ENCODE data around the gene GRK6.

The GRK6 gene

DNA sequence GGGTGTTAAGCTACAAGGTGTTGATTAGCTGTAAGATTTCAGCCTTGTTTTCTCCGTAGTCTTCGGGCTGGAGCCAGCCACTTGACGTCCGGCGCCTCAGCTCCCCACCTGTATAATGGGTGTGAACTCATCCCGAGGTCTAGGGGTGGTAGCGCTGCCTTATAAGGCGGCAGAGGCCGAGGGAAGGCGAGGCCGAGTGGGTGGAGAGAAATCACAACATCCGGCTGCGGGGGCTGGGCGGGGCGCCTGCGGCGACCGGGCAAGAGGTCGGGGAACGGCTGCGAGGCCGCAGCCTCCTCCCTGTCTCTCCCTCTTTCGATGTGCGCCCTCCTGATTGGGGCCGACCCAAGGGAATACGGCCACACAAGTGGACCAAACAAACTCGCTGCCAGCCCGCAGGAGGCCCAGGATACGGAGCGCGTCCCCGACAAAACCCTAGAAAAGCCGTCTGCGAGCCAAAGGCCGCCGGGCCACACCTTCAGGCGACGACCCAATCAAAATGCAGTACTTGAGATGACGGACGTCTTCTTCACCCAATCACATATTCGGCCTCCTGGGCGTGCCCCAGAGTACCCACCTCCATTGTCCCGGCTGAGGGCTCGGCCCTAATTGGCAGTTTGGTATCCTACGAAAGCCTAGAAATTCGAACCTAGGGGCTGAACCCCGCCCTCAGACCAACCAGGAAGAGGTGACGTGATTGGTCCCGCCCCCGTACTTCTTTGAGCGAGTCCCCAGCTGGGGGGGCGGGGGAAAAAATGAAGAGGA lies 493 bp upstream of the GRK6 start:
- DNase-seq (ENCODE audit: low read depth in 2 of 2) = peak; percentile 98 to 99

- no peak for DNase-seq (ENCODE audit: low read depth in 2 of 2)
Measured at GRCh38 chr5:177427211-177427822, 841 bp downstream of the GRK6 start.

- DNase-seq (ENCODE audit: low read depth in 2 of 2) = no peak
Measured at GRCh38 chr5:177427919-177428573, 1.6 kb downstream of the GRK6 start.

DNA sequence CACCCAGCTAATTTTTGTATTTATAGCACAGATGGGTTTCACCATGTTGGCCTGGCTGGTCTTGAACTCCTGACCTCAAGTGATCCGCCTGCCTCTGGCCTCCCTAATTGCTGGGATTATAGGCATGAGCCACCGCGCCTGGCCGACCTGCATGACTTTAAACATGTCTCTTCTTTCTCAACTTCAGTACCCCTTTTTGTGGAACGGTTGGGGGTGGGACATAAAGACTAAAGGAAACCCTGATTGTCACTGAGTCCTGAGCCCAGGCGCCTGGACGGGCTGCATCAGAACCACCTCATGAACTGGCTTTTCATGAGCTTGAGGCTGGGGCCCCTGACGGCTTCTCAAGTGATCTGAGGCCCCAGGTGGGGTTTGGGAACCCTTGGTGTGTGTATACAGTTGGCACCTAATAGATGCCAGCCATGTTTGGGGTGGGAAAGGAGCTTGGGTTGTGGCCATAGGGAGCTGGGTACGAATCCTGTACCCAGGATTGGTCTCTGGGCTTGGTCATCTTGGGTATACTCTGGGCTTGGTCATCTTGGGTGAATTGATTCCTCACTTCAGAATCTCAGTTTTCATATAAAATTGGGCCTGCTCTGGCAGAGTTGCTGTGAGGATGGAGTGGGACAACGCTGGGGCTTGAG lies 2.2 kb downstream of the GRK6 start:
- no peak for DNase-seq (ENCODE audit: low read depth in 2 of 2)

GRCh38 chr5:177429248-177430040 lies 3.0 kb downstream of the GRK6 start:
- DNase-seq (ENCODE audit: low read depth in 2 of 2) = peak; percentile 78 to 85

DNA sequence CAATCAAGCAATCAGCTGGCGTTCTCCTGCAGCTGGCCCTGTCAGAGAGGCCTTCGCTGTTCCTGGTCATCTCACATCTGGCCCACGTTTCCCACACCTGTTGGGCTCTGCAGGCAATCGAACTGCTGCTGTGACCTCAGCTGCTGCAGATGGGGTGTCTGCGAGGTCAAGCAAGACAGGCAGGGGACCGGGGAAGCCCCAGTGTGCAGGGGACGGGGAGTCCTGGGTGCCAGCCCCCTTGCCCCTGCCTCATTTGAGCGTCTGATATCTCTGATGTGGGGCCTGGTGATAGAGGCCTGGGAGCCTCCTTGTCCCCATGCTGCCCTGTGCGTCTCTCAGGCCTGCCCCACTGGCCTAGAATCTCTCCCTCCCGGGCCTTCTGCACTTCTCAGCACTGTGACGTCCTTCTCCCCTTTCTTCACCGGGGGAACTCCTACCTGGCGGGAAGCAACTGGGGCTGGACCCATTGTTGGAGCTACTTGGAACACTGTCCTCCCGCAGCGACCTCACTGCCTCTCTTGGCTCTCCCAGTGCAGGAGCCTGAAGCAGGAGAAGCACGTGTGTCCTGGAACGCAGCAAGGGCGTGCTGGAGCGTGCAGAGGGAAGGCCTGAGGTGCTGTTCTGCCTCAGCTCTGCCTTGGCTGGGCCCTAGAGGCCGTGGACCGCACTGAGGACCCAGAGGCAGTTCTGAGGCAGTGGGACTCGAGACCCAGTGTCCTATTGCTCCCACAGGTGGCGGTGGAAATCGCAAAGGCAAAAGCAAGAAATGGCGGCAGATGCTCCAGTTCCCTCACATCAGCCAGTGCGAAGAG lies 3.9 kb downstream of the GRK6 start:
- DNase-seq (ENCODE audit: low read depth in 2 of 2) = no peak

DNA sequence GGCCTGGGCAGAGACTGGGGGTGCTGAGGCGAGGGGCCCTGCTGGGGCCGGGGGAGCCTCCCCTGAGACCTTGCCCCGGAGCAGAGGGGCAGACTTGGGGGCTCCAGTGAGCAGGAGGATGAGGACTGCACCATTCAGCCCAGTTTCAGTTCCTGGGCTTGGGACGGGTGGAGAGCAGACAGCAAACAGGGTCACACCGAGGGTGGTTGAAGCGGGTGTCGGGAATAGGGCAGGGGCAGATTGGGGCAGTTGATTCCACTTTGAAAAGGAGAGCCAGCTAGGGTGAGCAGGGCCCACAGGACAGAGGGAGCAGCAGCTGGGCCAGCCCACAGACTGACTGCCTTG lies 4.5 kb downstream of the GRK6 start:
- DNase-seq (ENCODE audit: low read depth in 2 of 2) = no peak

GRCh38 chr5:177431317-177432142 lies 5.1 kb downstream of the GRK6 start:
- DNase-seq (ENCODE audit: low read depth in 2 of 2) = peak; percentile 64 to 78

- peak in 1 of 2 donors; percentile 60 for DNase-seq (ENCODE audit: low read depth in 2 of 2)
Measured at GRCh38 chr5:177432143-177432838, 5.8 kb downstream of the GRK6 start.

DNA sequence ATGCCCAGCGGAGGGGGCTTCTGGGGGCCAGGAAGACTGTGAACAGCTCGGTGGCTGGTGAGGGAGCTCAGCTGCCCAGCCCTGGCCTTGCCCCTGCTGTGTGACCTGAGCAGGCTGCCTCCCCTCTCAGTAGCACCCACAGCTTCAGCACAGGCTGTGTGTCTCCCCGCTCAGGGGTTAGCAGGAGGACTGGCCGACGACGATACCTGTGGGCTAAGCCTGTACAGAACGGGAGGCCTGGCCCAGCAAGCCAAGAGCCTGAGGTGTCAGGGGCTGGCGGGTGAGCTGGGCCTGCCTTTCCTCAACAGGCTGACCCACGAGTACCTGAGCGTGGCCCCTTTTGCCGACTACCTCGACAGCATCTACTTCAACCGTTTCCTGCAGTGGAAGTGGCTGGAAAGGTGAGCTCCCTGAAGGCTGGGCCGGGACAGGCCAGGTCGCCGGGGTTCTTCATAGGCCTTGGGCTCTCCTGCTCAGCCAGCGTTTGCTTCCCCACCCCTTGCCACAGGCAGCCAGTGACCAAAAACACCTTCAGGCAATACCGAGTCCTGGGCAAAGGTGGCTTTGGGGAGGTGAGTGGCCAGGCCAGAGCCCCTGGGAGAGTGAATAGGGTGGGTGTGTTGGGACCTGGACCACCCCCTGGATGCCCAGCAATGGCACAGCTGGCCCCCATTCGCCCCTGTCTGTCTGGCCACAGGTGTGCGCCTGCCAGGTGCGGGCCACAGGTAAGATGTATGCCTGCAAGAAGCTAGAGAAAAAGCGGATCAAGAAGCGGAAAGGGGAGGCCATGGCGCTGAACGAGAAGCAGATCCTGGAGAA lies 6.6 kb downstream of the GRK6 start:
- DNase-seq (ENCODE audit: low read depth in 2 of 2) = no peak

DNA sequence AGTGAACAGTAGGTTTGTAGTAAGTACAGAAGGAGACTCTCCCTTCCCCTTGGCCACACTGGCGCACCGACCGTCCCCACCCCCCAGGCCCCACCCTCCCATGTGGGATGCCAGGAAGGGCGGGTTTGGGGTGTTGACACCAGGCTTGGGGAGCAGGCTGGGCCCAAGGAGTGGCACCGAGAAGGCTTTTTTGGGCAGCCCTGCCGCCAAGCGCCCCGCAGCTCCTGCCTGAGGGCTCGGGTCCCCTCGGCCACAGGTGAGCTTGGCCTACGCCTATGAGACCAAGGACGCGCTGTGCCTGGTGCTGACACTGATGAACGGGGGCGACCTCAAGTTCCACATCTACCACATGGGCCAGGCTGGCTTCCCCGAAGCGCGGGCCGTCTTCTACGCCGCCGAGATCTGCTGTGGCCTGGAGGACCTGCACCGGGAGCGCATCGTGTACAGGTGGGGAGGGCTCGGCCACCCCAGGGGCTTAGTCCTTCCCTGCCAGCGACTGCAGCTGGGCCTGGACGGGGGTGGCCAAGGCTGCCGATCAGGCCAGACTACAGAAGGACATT lies 7.3 kb downstream of the GRK6 start:
- no peak for DNase-seq (ENCODE audit: low read depth in 2 of 2)

DNA sequence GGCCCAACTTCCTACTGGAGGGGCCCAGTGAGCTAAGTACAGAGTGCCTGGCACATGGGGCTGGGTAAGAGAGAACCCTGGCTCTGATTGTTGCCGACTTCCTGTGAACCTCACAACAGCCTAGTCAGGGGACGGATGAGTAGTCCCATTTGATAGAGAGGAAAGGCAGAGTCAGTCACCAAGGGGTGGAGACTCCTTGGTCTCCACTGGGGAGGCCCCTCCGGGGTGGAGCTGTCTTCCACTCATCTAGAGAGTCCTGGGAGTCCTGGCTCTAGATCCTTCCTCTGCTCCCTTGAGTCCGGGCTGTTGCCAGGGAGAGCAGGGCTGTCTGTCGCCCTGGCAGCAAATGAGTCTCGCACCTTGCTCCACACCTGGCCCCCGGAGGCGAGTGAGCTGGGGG lies 8.0 kb downstream of the GRK6 start:
- DNase-seq (ENCODE audit: low read depth in 2 of 2) = peak in 1 of 2 donors; percentile 53

DNA sequence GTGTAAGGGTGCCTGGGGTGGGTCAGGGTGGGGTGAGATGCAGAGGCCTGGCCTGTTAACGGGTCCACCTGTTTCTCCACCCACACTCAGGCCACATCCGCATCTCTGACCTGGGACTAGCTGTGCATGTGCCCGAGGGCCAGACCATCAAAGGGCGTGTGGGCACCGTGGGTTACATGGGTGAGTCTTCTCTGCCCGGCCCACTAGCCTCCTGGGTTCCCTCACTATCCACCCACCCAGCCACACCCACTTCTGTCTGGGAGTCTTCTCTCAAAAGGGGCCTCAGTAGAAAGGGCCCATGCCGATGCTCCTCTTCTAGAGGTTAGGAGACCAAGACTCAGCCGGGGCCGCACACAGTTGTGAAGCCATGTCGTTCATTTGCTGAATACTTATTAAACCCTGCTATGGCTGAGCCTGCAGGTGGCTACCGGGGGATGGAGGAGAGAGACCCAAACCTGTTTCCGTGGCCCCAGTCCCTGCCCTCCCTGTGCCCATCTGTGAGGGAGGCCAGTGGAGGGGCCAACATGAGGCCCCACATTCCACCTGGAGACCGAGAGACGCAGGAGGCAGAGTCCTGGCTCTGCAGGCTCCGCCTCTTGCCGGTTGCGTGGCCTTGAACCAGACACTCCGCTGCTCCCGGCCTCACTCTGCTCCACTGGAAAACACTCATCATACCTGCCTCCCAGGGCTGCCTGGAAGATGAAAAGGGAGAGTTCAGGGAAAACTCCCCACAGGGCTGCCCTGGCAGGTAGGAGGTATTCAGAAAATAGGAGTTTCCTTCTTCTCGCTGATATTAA lies 8.7 kb downstream of the GRK6 start:
- no peak for DNase-seq (ENCODE audit: low read depth in 2 of 2)

DNA sequence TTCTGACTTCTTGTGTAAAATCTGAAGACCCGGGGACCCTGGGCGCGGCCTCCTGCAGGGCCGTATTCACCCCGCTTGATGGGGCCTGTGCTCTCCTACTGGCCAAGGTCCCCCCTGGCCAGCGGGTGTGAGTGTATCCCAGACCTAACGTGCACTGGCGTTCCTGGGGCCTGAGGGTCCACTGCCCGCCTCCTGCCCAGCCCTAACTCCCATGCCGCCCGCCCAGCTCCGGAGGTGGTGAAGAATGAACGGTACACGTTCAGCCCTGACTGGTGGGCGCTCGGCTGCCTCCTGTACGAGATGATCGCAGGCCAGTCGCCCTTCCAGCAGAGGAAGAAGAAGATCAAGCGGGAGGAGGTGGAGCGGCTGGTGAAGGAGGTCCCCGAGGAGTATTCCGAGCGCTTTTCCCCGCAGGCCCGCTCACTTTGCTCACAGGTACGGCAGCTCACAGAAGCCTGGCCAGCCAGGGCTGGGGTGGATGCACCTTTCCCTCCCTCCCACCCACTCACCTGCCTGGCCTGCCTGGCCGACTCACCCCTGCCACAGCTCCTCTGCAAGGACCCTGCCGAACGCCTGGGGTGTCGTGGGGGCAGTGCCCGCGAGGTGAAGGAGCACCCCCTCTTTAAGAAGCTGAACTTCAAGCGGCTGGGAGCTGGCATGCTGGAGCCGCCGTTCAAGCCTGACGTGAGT lies 9.5 kb downstream of the GRK6 start:
- DNase-seq (ENCODE audit: low read depth in 2 of 2) = no peak

DNA sequence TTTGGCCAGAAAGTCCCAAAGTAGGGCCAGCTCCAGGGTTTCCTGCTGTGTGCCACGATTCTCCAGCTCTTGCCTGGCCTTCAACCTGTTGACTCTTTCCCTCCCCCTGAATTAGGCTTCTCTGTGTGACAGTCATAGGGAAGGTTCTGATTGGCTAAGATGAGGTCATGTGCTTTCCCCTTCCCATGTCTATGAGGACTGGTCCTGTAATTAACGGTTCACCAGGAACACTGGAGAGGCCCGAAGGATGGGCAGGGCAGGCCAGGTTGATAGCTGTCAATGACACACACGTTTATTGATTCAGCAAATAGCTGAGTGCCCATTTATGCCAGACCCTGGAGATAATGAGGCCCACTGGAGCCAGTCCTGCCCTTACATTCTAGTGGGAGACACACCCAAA lies 11.1 kb downstream of the GRK6 start:
- DNase-seq (ENCODE audit: low read depth in 2 of 2) = no peak

DNA sequence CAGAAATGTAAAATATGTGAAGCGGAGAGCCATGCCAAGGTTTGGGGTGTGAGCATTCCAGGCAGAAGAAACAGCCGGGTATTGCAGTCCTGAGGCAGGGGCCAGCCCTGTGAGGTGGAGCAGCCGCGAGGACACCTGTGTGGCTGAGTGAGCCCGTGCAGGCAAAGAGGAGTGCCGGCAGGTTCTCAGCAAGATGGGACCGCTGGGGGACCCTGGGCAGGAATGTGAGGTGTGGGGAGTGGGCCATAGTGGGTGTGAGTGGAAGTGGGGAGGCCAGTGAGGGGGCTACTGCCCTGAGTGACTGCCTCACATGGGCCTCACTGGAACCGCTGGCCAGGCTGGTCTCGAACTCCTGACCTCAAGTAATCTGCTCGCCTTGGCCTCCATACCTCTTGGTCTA lies 12.0 kb downstream of the GRK6 start:
- DNase-seq (ENCODE audit: low read depth in 2 of 2) = no peak

DNA sequence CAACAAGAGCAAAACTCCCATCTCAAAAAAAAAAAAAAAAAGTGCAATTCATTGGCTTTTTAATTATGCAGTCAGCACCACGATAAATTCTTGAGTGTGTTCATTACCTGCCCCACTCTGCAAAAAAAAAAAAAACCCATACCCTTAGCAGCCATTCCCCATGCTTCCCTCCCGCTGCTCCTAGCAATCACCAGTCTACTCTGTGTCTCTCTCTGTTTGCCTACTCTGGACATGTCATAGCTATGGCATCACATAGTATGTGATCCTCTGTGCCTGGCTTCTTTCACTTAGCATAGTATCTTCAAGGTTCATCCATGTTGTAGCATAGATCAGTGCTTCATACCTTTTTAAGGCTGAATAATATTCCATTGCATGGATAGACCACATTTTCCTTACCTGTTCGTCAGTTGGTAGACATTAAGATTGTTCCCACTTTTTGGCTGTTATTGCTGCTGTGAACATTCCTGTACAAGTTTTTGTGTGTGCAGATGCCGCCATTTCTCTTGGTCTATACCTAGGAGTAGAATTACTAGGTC lies 13.1 kb downstream of the GRK6 start:
- DNase-seq (ENCODE audit: low read depth in 2 of 2) = no peak
